HS-27A (cell line): Measurements from ENCODE around the gene CD200.
"Not testable (repeated sequence)": the region's sequence is repeated elsewhere in the genome, so short reads cannot be mapped to it uniquely, and the experiment has no call there.

Source experiments
- DNase-seq: peaks from one replicate; pipeline ENCODE4 v3.0.0-alpha.2; 2012; ENCODE audit warnings: low read depth, missing footprints

Gene CD200

GRCh38 chr3:112360561-112360960, 27.6 kb downstream of the CD200 start:
- DNase-seq, result no peak

- DNase-seq, result no peak
Measured at GRCh38 chr3:112362221-112362620, 29.3 kb downstream of the CD200 start.

DNA sequence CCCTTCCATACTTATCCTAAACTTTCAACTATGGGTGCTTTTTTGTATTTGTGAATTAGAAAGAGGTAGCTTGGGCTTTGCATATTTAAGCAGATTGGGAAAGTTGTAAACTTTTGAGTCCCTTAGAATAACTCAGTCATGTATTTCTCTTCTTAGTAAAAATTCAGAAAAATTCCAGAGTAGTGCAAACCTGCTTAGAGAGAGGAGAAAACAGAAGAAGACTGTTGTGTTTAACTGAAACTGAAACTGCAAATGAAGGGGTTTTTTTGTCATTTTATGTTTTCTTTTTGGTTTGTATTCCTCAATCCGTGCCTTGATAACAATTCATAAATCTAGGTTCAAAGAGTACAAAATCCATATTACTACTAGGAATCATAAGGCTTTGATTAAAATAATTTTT, 31.3 kb downstream of the CD200 start:
- DNase-seq, result no peak

- DNase-seq, result no peak
Measured at GRCh38 chr3:112365035-112365434, 32.1 kb downstream of the CD200 start.

- no peak for DNase-seq
Measured at GRCh38 chr3:112365636-112366035, 32.7 kb downstream of the CD200 start.

- no peak for DNase-seq
Measured at GRCh38 chr3:112366522-112366921, 33.6 kb downstream of the CD200 start.

- no peak for DNase-seq
Measured at GRCh38 chr3:112371569-112371968, 38.6 kb downstream of the CD200 start.

DNA sequence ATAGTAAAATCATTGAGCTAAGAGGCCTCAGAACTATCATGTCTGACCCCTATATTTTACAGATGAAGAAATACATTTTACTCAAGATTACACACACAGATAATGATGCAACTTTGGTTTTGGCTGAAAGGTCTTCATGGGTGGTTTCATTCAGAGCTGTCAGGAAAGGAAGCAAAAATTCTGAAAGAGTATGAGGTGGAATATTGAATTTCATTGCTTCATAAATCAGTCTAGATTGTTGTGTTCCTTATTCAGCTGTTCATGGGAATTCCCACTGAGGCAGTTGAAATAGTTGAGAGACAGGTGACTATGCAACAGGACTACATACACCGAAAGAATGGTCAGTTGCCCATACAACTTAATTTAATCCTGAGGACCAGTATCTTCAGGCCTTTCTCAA, 39.4 kb downstream of the CD200 start:
- DNase-seq, result no peak

DNA sequence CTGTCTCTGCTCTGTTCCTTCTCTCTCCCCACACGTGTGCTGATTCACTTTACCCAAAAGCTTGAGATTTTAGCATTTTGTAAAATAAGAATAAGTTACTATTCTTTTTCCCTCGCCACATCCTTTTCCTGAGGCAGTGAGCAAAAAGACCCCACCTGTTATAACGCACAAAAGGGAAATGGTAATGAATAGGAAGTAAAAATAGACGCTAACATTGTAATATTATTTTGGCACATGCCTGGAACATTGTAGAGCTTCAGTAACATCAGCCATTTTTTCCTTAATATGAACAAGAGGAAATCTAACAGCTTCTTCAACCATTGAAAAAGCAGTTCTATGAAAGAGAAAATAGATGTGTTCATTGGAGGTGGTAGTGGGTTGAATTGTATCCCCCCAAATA, 40.5 kb downstream of the CD200 start:
- no peak for DNase-seq

DNA sequence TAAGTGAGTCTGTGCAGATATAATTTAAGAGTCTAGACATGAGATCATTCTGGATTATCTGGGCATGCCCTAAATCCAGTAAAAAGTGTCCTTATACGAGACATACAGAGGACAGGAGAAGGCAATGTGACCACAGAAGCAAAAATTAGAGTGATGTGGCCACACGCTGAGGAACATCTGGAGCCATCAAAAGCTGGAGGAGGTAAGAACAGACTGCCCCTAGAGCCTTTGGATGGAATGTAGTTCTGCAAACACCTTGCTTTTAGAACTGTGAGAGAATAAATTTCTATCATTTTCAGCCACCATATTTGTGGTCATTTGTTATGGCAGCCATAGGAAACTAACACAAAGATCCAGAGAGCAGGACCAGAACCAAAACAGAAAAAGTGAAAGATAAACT, 41.0 kb downstream of the CD200 start:
- no peak for DNase-seq

GRCh38 chr3:112374333-112374734, 41.4 kb downstream of the CD200 start:
- no peak for DNase-seq

GRCh38 chr3:112375117-112375516, 42.2 kb downstream of the CD200 start:
- DNase-seq, result no peak

DNA sequence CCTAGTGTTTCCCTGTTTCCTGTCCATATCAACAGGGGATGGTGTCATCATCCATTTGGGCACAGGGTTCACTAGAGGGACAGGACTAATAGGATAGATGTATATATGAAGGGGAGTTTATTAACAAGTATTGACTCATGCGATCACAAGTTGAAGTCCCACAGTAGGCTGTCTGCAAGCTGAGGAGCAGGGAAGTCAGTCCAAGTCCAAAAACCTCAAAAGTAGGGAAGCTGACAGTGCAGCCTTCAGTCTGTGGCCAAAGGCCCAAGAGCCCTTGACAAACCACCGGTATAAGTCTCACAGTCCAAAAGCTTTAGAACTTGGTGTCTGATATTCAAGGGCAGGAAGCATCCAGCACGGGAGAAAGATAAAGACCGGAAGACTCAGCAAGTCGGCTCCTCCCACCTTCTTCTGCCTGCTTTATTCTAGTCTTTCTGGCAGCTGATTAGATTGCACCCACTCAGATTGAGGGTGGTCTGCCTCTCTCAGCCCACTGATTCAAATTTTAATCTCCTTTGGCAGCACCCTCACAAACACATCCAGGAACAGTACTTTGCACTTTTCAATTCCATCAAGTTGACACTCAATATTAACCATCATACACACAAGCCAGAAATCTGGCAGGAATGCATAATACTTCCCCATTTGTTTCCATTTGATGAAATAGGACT, 43.4 kb downstream of the CD200 start:
- no peak for DNase-seq

DNA sequence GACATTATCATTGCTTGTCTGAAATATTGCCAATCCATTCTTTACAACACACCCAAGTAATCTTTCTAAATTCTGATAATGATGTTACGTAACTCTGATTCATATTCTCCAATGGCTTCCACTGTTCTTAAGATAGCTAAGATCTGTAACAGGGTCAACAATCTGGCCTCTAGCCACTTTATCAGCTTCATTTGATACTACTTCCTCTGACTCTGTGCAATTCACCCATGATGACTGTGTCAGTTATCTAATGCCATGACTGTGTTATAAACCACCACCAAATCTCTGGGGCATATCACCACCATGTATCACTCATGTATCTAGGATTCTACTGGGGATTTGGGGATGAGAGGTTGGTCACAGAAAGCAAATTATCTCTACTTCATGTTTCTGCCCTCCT, 44.0 kb downstream of the CD200 start:
- peak; percentile 94 for DNase-seq

DNA sequence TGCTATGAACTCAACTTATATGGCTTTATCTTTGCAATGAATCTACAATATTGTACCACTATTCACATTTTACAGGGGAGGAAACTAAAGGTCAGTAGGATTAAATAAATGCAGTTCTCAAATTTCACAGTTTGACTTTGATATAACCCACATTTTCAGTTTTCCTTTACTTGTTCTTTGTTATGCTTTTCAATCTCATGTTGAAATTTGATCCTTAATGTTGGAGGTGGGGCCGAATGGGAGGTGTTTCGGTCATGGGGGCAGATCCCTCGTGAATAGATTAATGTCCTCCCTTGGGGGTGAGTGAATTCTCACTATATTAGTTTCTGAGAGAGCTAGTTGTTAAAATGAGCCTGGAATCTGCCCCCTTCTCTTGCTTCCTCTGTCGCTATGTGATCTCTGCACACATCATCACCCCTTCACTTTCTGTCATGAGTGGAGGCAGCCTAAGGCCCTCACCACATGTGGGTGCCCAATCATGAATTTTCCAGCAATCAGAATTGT, 44.7 kb downstream of the CD200 start:
- peak; percentile 39 for DNase-seq

DNA sequence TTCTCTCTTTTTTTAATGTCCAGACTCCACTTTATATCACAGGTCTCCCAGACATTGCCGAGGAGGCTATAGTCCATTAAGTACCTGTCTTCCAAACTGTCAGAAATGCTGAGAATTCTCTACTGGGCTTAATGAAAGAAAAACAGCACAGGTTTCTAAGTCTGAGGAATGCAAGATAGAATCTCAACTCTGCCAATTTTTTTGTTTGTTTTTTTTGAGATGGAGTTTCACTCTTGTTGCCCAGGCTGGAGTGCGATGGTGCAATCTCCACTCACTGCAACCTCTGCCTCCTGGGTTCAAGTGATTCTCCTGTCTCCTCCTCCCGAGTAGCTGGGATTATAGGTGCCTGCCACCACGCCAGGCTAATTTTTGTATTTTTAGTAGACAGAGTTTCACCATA, 45.4 kb downstream of the CD200 start:
- not testable (repeated sequence) for DNase-seq

- DNase-seq, result no peak
Measured at GRCh38 chr3:112379020-112379690, 46.2 kb downstream of the CD200 start.

GRCh38 chr3:112381673-112382542, 49.0 kb downstream of the CD200 start:
- no peak for DNase-seq

GRCh38 chr3:112382543-112383160, 49.7 kb downstream of the CD200 start:
- DNase-seq, result no peak

DNA sequence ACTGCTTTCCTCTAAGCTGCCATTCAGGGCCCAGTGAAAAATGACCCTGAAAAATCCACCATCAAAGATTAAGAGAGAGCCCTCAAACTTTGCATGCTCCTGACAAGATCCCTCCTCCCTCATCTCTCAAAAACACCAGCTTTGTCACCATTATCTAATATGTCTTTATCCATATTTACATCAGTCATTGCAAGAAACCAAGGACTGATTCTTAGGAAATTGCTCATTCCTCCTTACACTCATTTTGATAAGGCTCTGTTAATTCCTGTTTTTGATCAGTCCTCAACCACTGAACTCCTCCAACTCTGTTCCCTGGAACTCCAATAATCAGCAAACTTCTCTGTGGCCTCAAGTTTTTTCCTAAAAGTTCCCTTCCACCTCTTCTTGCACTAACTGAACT, 51.8 kb downstream of the CD200 start:
- DNase-seq, result no peak

DNA sequence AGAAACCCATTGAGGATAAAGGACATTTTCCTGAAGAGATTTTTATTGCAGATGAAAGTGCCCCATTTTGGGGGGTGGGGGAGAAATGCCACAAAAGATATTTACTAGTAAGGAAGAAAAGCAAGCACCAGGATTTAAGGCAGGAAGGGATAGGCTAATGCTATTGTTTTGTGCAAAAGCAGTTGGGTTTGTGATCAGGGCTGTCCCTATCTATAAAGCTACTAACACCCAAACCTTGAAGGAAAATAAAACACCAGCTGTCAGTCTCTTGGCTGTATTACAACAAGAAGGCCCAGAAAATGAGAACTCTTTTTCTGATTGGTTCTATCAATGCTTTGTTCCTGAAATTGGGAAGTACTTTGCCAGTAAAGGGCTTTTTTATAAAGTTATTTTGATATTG, 56.0 kb downstream of the CD200 start:
- DNase-seq, result no peak

- no peak for DNase-seq
Measured at GRCh38 chr3:112389961-112390360, 57.0 kb downstream of the CD200 start.
